GM12873 (cell line): ENCODE results near the gene C4orf50.

ENCODE experiments used
- TF ChIP-seq, protein P1 (sequence below): IDR thresholded peaks from 2 replicates; pipeline ENCODE4 v1.5.1; 2012; ENCODE audit warnings: low read depth, mild to moderate bottlenecking, moderate library complexity, low read length, control low read depth; ENCODE audit not compliant: insufficient read depth; ENCODE audit errors: missing control alignments

Gene C4orf50

DNA sequence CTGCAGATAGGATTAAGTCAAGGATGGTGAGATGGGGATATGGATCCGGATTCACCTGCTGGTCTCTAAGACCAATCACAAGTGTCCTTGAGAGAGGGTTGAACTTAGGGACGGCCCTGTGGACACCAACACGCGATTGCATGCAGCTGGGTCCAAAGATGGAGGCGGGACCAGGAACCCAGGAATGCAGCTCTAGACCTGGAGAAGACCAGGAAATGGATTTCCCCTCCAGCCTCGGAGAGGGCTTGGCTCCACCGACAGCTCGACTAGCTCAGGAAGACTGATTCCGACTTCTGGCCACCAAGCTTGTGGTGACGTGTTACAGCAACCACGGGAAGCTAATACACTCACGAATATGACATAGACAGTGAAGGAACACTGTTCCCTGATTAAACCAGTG, 4.7 kb downstream of the C4orf50 start:
- TF ChIP-seq, protein P1, sequence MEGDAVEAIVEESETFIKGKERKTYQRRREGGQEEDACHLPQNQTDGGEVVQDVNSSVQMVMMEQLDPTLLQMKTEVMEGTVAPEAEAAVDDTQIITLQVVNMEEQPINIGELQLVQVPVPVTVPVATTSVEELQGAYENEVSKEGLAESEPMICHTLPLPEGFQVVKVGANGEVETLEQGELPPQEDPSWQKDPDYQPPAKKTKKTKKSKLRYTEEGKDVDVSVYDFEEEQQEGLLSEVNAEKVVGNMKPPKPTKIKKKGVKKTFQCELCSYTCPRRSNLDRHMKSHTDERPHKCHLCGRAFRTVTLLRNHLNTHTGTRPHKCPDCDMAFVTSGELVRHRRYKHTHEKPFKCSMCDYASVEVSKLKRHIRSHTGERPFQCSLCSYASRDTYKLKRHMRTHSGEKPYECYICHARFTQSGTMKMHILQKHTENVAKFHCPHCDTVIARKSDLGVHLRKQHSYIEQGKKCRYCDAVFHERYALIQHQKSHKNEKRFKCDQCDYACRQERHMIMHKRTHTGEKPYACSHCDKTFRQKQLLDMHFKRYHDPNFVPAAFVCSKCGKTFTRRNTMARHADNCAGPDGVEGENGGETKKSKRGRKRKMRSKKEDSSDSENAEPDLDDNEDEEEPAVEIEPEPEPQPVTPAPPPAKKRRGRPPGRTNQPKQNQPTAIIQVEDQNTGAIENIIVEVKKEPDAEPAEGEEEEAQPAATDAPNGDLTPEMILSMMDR, result no peak

GRCh38 chr4:6012200-6012599, 6.0 kb downstream of the C4orf50 start:
- TF ChIP-seq, protein P1, result no peak

DNA sequence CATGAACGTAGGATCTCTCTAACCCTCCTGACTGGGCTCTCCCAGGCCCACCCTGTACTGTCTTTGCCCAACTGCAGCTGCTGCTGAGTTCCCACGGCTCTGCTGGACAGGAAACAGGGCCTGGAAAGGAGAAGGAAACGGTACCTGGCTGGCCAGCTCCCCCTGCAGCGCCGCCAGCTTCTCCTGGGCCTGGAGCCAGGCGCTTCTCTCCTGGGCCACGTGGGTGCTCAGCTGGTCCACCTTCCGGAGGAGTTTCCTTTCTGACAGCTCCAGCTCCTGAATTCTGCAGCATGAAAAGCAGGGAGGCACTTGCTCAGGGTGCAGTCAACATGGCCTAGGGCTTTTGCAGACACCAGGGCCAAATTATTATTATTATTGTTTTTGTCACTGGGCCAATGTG, 6.5 kb downstream of the C4orf50 start:
- TF ChIP-seq, protein P1, result no peak

- TF ChIP-seq, protein P1, result no peak
Measured at GRCh38 chr4:6011271-6011671, 7.0 kb downstream of the C4orf50 start.

GRCh38 chr4:6010789-6011188, 7.4 kb downstream of the C4orf50 start:
- TF ChIP-seq, protein P1, result no peak

DNA sequence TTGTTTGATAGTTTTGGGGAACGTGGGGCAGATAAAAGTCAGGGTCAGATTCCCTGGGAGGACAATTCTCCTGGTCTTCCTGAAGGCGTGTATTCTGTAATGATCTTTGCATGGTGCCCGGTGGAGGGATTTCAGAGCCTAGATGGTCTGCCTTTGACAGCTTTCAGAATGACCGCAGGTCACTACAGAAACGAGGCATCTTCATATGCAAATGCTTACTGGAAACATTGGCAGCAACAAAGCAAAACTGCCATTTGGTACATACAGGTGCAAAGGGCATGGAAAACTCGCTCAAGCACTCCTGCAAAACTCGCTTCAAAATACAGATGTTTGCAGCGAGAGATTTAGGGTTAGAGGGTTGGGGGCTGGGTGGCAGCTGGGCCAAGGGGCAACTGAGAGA, 8.8 kb downstream of the C4orf50 start:
- TF ChIP-seq, protein P1, result no peak

- TF ChIP-seq, protein P1, result no peak
Measured at GRCh38 chr4:6008766-6009385, 9.4 kb downstream of the C4orf50 start.
